WERI-Rb-1 (cell line): ENCODE data around the gene ATF4.

ENCODE experiments used
- DNase-seq: peaks from one replicate; pipeline ENCODE4 v3.0.0-alpha.2; 2020
- H3K27ac ChIP-seq: fragments of 250-450 bp; sonication (Bioruptor Pico); 2 replicates; pipeline ENCODE4 v1.5.1; 2020; ENCODE audit warnings: mild to moderate bottlenecking, moderate library complexity
- H3K27me3 ChIP-seq: fragments of 250-450 bp; sonication (Bioruptor Pico); 2 replicates; pipeline ENCODE4 v1.5.1; 2021; ENCODE audit warnings: mild to moderate bottlenecking, low read depth, moderate library complexity; ENCODE audit not compliant: insufficient read depth, severe bottlenecking
- H3K36me3 ChIP-seq: fragments of 250-450 bp; sonication (Bioruptor Pico); 2 replicates; pipeline ENCODE4 v1.5.1; 2020; ENCODE audit warnings: mild to moderate bottlenecking, moderate library complexity
- H3K4me3 ChIP-seq: 2 replicates; pipeline ENCODE4 v1.5.1; 2011; ENCODE audit warnings: low read depth, mild to moderate bottlenecking, control low read depth, low read length
- H3K9me3 ChIP-seq: fragments of 250-450 bp; sonication (Bioruptor Pico); 2 replicates; pipeline ENCODE4 v1.5.1; 2021; ENCODE audit warnings: mild to moderate bottlenecking, moderate library complexity; ENCODE audit not compliant: severe bottlenecking
- TF ChIP-seq, protein P1 (sequence below): IDR thresholded peaks from 2 replicates; pipeline ENCODE4 v1.5.1; 2011; ENCODE audit warnings: low read depth, mild to moderate bottlenecking, control low read depth, inconsistent platforms, low read length

The ATF4 gene

GRCh38 chr22:39490966-39491680 lies 29.2 kb upstream of the ATF4 start:
- Histone ChIP-seq H3K27ac (no peak overlapping the region), H3K9me3 (no peaks in the 10 kb centered on the region), H3K27me3 (no peaks in the 10 kb centered on the region), H3K4me3 (no peak overlapping the region), H3K36me3 (peaks cover 10% of the 10 kb centered on the region)
- TF ChIP-seq, protein P1, sequence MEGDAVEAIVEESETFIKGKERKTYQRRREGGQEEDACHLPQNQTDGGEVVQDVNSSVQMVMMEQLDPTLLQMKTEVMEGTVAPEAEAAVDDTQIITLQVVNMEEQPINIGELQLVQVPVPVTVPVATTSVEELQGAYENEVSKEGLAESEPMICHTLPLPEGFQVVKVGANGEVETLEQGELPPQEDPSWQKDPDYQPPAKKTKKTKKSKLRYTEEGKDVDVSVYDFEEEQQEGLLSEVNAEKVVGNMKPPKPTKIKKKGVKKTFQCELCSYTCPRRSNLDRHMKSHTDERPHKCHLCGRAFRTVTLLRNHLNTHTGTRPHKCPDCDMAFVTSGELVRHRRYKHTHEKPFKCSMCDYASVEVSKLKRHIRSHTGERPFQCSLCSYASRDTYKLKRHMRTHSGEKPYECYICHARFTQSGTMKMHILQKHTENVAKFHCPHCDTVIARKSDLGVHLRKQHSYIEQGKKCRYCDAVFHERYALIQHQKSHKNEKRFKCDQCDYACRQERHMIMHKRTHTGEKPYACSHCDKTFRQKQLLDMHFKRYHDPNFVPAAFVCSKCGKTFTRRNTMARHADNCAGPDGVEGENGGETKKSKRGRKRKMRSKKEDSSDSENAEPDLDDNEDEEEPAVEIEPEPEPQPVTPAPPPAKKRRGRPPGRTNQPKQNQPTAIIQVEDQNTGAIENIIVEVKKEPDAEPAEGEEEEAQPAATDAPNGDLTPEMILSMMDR, result no peak
- no peak for DNase-seq

DNA sequence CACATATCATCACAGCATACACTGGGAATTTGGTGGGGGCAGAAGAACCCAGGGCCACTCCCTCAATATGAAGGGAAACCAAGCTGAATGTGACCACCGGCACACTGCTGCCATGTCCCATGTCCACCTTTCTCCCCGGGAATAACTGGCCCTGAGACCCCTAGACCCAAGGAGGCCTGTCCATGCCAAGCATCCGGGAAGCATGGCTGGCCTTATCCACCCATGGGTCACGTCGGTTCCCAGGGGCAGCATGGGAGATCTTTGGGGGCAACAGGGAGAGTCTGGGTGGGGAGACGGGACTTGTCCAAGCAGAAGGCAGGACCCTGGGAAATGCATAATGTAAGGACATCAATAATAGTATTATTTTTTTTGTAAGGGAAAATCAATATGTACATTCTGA lies 28.7 kb upstream of the ATF4 start:
- DNase-seq, result no peak
- peaks cover 10% of the 10 kb centered on the region for H3K36me3 ChIP-seq

GRCh38 chr22:39492186-39492585 lies 28.2 kb upstream of the ATF4 start:
- peaks cover 10% of the 10 kb centered on the region for H3K36me3 ChIP-seq
- TF ChIP-seq, protein P1, result no peak
- H3K4me3 ChIP-seq, result no peak overlapping the region
- H3K9me3 ChIP-seq, result no peaks in the 10 kb centered on the region
- H3K27me3 ChIP-seq, result no peaks in the 10 kb centered on the region
- H3K27ac ChIP-seq, result no peak overlapping the region
- no peak for DNase-seq

More for the DNA sequence above, 28.7 kb upstream of the ATF4 start:
- H3K9me3 ChIP-seq, result no peaks in the 10 kb centered on the region
- TF ChIP-seq, protein P1, result no peak
- H3K27me3 ChIP-seq, result no peaks in the 10 kb centered on the region
- no peak overlapping the region for H3K4me3 ChIP-seq
- H3K27ac ChIP-seq, result no peak overlapping the region

DNA sequence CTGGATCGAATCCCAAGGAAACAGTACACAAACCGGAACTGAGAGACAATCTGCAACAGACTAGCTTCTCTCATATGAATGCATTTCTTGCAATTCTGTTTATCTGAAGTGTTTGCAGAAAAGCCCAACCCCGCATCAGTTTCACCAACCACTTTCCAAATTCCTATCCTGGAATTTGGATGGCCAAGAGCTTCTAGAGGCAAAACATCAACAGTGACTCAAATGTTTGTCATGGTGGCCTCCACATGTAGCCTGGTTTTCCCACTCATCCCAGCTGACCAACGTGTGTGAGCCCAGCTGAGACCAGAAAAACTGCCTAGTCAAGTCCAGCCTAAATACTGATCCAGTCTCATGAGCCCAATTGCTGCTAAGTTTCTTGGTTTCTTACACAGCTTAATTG lies 26.6 kb upstream of the ATF4 start:
- Histone ChIP-seq H3K27ac (no peak overlapping the region), H3K9me3 (no peaks in the 10 kb centered on the region), H3K4me3 (no peak overlapping the region), H3K27me3 (no peaks in the 10 kb centered on the region), H3K36me3 (peaks cover 6% of the 10 kb centered on the region)
- TF ChIP-seq, protein P1, result no peak
- no peak for DNase-seq

- Histone ChIP-seq H3K27ac (no peak overlapping the region), H3K4me3 (no peak overlapping the region), H3K9me3 (no peaks in the 10 kb centered on the region), H3K27me3 (no peaks in the 10 kb centered on the region), H3K36me3 (peaks cover 3% of the 10 kb centered on the region; the same call in 1 of the 2 replicates)
- TF ChIP-seq, protein P1, result no peak
- DNase-seq, result no peak
These were observed 25.8 kb upstream of the ATF4 start for GRCh38 chr22:39494471-39495120.
